HG02852 (cell line): ENCODE measurements around the gene TRIM49D1.
"Not testable (repeated sequence)": the region's sequence is repeated elsewhere in the genome, so short reads cannot be mapped to it uniquely, and the experiment has no call there.

Experiments
- ATAC-seq: cut with Tn5 transposase; IDR thresholded peaks from one replicate; pipeline ENCODE4 v1.9.1; 2021; ENCODE audit warnings: mild to moderate bottlenecking, moderate library complexity; ENCODE audit not compliant: unreplicated experiment

TRIM49D1 gene

GRCh38 chr11:89922195-89922660 lies at the start of gene TRIM49D1:
TSS of gene TRIM49D1 (minus strand) at chr11:89922245. CDS start at chr11:89917710, 4,535 bp downstream.
- no peak for ATAC-seq

- ATAC-seq = not testable (repeated sequence)
These were observed 43.7 kb upstream of the TRIM49D1 start, which contains the start of gene TRIM64 for GRCh38 chr11:89965737-89966136. TSS of gene TRIM64 (plus strand) at chr11:89966037. CDS start at chr11:89968504, 2,467 bp downstream.

GRCh38 chr11:89960833-89961232 lies 38.8 kb upstream of the TRIM49D1 start:
- not testable (repeated sequence) for ATAC-seq

GRCh38 chr11:89923764-89924163 lies 1.7 kb upstream of the TRIM49D1 start, which contains the start of gene TRIM49D2:
TSS of gene TRIM49D2 (plus strand) at chr11:89924064. CDS start at chr11:89926762, 2,698 bp downstream.
- ATAC-seq = not testable (repeated sequence)

- not testable (repeated sequence) for ATAC-seq
These were observed 21.2 kb downstream of the TRIM49D1 start for GRCh38 chr11:89900809-89901208.

GRCh38 chr11:89893245-89893644 lies 28.8 kb downstream of the TRIM49D1 start:
- ATAC-seq = not testable (repeated sequence)

- not testable (repeated sequence) for ATAC-seq
These were observed 44.5 kb downstream of the TRIM49D1 start for GRCh38 chr11:89877511-89877910.

GRCh38 chr11:89872588-89872987 lies 49.5 kb downstream of the TRIM49D1 start:
- not testable (repeated sequence) for ATAC-seq

GRCh38 chr11:89865223-89865622 lies 56.8 kb downstream of the TRIM49D1 start:
- ATAC-seq = not testable (repeated sequence)

- ATAC-seq = not testable (repeated sequence)
These were observed 57.9 kb downstream of the TRIM49D1 start for GRCh38 chr11:89863906-89864704.
